DND-41 (cell line): ENCODE measurements around the gene CAPN2.

ENCODE experiments used
- CTCF ChIP-seq: IDR thresholded peaks from 2 replicates; pipeline ENCODE4 v1.5.1; 2012; ENCODE audit warnings: borderline replicate concordance, low read length, moderate library complexity, mild to moderate bottlenecking; ENCODE audit not compliant: poor library complexity, severe bottlenecking; ENCODE audit errors: extremely low read depth
- EZH2 ChIP-seq: IDR thresholded peaks from 3 replicates; pipeline ENCODE4 v1.6.1; 2012; ENCODE audit warnings: borderline replicate concordance, low read depth, mild to moderate bottlenecking, moderate library complexity, low read length, inconsistent platforms; ENCODE audit not compliant: severe bottlenecking

- TF ChIP-seq CTCF (no peak), EZH2 (no peak)
Observed at GRCh38 chr1:223763251-223763650, 50.9 kb downstream of the CAPN2 start.
